Testis (tissue), 3 donors: ENCODE measurements around the gene SPTLC3. TPM values are rescaled to one million over a fixed set of nuclear protein-coding genes. Genes with fewer than 3 reads are reported as not detected.

Experiments
- DNase-seq: peaks from one replicate; pipeline ENCODE4 v3.0.0-alpha.2; 2019
- H3K27ac ChIP-seq, 2 donors: fragments of 200-600 bp; sonication (generic); one replicate each; pipeline ENCODE4 v1.5.1; 2019
- H3K27me3 ChIP-seq: fragments of 200-600 bp; sonication (generic); one replicate; pipeline ENCODE4 v1.5.1; 2019
- H3K36me3 ChIP-seq: fragments of 200-600 bp; sonication (generic); one replicate; pipeline ENCODE4 v1.5.1; 2017; ENCODE audit warnings: low read depth; ENCODE audit errors: missing control alignments
- H3K4me1 ChIP-seq: fragments of 200-600 bp; sonication (generic); one replicate; pipeline ENCODE4 v1.5.1; 2019
- H3K4me3 ChIP-seq, 2 donors: fragments of 200-600 bp; sonication (generic); one replicate each; pipeline ENCODE4 v1.5.1; 2017 to 2019
- H3K9me3 ChIP-seq: fragments of 200-600 bp; sonication (generic); one replicate; pipeline ENCODE4 v1.5.1; 2017
- POLR2A ChIP-seq: fragments of 450-650 bp; IDR thresholded peaks from one replicate; pipeline ENCODE4 v1.6.1; 2017; ENCODE audit warnings: antibody characterized with exemption, mild to moderate bottlenecking, moderate library complexity
- WGBS, 2 donors: methylation state at CpG; one replicate each; pipeline ENCODE4 v1.1.5; 2018; 5-methylcytosine and 5-hydroxymethylcytosine counted together
- intact Hi-C: fragments of 100-400 bp; cut with DNase I; formaldehyde crosslinking; loops from one replicate; pipeline ENCODE4 v1.15.1; 2023; ENCODE audit warnings: low total_unique reads
- polyA plus RNA-seq: library from polyadenylated mRNA; stranded (reverse); fragments of 350-450 nt; fragmentation: Illumina TruSeq; extraction: RNeasy Lipid Tissue Mini Kit (QIAGEN cat#74804); gene quantifications from one replicate; pipeline ENCODE4 v1.2.3, GENCODE V29; 2014; ENCODE audit warnings: low read depth, low replicate concordance; ENCODE audit not compliant: insufficient read depth
- total RNA-seq, 2 donors: library from RNA; depleted of rRNA; stranded (reverse); fragments of >200 nt; gene quantifications; one replicate each; pipeline ENCODE4 v1.2.3, GENCODE V29; 2016
- TF ChIP-seq, protein P1 (sequence below), 3 experiments: fragments of 450-650 bp in 2 of 3; fragments of 200-600 bp in 1 of 3; sonication (generic) in 1 of 3; IDR thresholded peaks; one replicate each; pipeline ENCODE4 v1.5.1; 2016 to 2019; ENCODE audit warnings: antibody characterized with exemption in 3 of 3, mild to moderate bottlenecking in 2 of 3, moderate library complexity in 1 of 3

SPTLC3 gene
- total and polyA plus RNA-seq, 3 donors from 2014 or later: 9.8 to 22.6 (median 11.3) TPM

DNA sequence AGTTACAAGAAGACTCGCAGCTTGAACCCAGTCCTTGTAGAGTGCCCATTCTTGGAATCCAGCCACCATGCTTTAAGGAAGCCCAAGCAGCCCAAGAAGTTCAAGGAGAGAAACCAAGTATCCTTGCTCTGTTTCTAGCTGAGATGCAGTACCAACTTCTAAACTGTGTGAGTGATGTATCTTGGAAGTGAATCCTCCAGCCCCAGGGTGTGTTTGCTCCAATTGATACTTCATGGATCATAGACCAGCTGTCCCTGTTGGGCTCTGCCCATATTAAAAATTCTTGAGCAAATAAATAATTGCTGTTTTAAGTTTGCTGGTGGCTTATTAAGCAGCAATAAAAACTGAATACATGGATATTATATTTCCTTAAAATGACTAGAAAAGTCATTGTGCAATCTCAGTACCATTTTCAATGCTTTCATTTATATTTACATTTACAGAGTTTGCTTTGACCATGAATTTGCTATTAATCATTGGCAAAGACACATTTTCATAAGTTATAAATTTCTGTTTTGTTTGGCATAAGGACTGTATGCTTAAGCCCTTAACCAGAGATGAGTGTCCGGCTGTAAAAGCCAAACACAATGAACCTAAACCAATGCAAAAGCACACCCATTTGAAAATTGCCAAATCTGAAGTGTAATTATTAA lies 9.2 kb downstream of the SPTLC3 start:
- intact Hi-C loops: no loop called here

DNA sequence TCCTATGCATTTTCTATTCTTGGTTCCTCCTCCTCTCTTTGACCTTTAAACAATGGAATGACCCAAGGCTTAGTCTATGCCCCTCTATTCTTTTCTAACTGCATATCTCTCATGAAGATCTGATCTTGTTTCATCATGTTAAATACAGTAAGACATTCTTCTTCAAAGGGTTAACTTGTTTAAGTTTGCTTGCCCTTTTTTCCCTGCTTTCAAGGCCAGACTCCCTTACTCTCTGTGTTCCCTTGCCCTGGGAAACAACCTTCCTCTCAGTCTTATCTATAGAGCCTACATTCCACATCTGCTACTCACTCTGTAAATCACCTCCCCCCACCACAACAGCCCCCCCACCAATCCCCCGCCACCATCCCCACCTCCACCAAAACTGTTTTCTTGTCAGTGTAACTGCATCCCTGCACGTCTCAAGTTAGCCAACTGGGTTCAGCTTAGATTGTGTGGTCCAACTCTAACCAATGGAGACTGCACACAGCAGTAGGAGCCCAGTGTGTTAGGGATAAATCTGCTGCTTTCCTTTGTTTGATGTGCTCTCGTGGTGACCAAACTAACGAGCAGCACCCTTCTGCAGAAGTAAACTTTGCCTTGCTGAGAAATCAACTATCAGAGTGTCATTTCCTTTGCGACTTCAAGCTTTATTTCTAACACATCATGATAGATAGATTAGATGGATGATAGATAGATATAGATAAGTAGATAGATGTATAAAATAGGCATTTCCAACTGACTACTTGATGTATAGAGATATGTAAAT lies 12.6 kb downstream of the SPTLC3 start:
- TF ChIP-seq, protein P1, sequence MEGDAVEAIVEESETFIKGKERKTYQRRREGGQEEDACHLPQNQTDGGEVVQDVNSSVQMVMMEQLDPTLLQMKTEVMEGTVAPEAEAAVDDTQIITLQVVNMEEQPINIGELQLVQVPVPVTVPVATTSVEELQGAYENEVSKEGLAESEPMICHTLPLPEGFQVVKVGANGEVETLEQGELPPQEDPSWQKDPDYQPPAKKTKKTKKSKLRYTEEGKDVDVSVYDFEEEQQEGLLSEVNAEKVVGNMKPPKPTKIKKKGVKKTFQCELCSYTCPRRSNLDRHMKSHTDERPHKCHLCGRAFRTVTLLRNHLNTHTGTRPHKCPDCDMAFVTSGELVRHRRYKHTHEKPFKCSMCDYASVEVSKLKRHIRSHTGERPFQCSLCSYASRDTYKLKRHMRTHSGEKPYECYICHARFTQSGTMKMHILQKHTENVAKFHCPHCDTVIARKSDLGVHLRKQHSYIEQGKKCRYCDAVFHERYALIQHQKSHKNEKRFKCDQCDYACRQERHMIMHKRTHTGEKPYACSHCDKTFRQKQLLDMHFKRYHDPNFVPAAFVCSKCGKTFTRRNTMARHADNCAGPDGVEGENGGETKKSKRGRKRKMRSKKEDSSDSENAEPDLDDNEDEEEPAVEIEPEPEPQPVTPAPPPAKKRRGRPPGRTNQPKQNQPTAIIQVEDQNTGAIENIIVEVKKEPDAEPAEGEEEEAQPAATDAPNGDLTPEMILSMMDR (IDR thresholded peaks at IDR 0.05): no peak
- TF ChIP-seq POLR2A: no peak
- intact Hi-C loops: no loop called here

More for the DNA sequence above, 9.2 kb downstream of the SPTLC3 start:
- no peak for TF ChIP-seq POLR2A
- TF ChIP-seq, protein P1 (IDR thresholded peaks at IDR 0.05): no peak
- Histone ChIP-seq H3K36me3 (no peaks in the 10 kb centered on the region), H3K4me3 (no peak overlapping the region), H3K27me3 (no peaks in the 10 kb centered on the region), H3K27ac (no peak overlapping the region), H3K4me1 (no peaks in the 10 kb centered on the region), H3K9me3 (no peaks in the 10 kb centered on the region)
- DNase-seq: no peak
- WGBS, 2 donors: 81 to 84% methylated on average over 2 of the region's 2 CpGs

DNA sequence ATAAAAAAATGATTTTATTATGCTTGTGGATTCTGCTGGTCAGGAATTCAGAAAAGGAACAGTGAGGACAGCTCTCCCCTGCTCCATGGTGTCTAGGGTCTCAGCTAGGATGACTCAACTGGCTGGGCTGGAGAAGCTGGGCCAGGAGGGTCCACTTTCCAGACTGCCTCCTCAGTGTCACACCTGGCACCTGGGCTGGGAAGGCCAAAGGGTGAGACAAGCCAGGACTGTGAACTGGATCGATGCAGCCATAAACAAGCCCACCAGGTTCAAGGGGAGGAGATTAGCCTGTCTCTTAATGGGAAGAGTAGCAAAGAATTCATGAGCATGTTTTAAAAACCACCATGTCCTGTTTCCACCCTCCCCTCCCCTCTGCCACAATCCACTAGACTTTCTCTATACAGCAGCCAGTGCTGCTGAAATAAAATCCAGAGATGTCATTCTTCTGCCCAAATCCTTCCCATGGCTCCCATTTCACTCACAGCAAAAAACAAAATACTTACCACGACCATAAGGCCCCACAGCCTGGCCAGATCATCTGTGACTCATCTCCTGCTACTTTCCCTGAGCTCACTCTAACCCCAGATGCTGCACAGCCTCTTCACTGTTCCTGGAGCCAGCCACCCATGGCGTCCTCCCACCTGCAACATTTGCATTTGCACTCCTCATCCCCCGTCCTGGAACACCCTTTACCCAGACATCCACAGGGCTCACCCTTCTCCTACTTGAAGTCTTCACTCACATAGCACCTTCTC lies 13.8 kb downstream of the SPTLC3 start:
- intact Hi-C loops: no loop called here
- TF ChIP-seq POLR2A: no peak
- TF ChIP-seq, protein P1 (IDR thresholded peaks at IDR 0.05): no peak
- H3K9me3 ChIP-seq: no peaks in the 10 kb centered on the region
- no peaks in the 10 kb centered on the region for H3K4me1 ChIP-seq
- 78 to 86% methylated on average over 4 of the region's 4 CpGs for WGBS, 2 donors
- no peak overlapping the region for H3K4me3 ChIP-seq
- no peaks in the 10 kb centered on the region for H3K27me3 ChIP-seq
- H3K27ac ChIP-seq: no peak overlapping the region
- H3K36me3 ChIP-seq: no peaks in the 10 kb centered on the region
- DNase-seq: no peak

More for the DNA sequence above, 12.6 kb downstream of the SPTLC3 start:
- Histone ChIP-seq H3K4me3 (no peak overlapping the region), H3K9me3 (no peaks in the 10 kb centered on the region), H3K4me1 (no peaks in the 10 kb centered on the region), H3K27ac (no peak overlapping the region), H3K36me3 (no peaks in the 10 kb centered on the region), H3K27me3 (no peaks in the 10 kb centered on the region)
- WGBS, 2 donors: 81 to 90% methylated on average over 5 of the region's 5 CpGs
- no peak for DNase-seq

DNA sequence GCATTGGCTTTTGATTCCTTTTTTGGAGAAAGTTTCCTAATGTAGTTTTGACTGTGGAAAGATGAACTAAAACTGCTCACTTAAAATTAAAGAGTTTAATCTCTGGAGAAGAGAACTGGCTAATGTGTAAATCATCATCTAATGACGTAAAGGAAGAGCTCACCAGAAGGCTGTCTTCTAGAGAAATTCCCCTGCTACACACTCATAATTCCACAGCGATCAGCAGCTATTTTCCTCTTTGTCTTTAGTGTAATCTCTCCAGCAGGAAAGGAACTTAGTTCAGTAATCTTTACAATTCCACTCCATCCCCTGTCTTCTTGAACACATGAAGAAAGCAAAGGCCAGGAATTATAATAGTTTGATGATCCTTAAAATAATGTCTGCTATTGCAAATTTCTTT lies 15.8 kb downstream of the SPTLC3 start:
- TF ChIP-seq, protein P1 (IDR thresholded peaks at IDR 0.05): no peak
- no peak for TF ChIP-seq POLR2A
- DNase-seq: no peak
- no peak overlapping the region for H3K27ac ChIP-seq
- H3K4me3 ChIP-seq: no peak overlapping the region
- 72 to 77% methylated on average over 2 of the region's 2 CpGs for WGBS, 2 donors
- intact Hi-C loops: no loop called here
- no peaks in the 10 kb centered on the region for H3K4me1 ChIP-seq
- no peaks in the 10 kb centered on the region for H3K27me3 ChIP-seq
- H3K36me3 ChIP-seq: no peaks in the 10 kb centered on the region
- no peaks in the 10 kb centered on the region for H3K9me3 ChIP-seq
